HAP-1 (cell line): ENCODE results near the gene NDUFA11.

ENCODE experiments used
- DNase-seq, 2 experiments: peaks; one replicate each; pipeline ENCODE4 v3.0.0-alpha.2; 2016 to 2020; ENCODE audit warnings: low spot score in 2 of 2
- H3K27me3 ChIP-seq: fragments of 250-450 bp; sonication (Bioruptor Pico); 2 replicates; pipeline ENCODE4 v1.5.1; 2020; ENCODE audit warnings: low read depth, mild to moderate bottlenecking, moderate library complexity
- H3K36me3 ChIP-seq: fragments of 250-450 bp; sonication (Bioruptor Pico); replicated peaks from 2 replicates; pipeline ENCODE4 v1.5.1; 2020; ENCODE audit warnings: mild to moderate bottlenecking
- H3K4me1 ChIP-seq: fragments of 250-450 bp; sonication (Bioruptor Pico); 2 replicates; pipeline ENCODE4 v1.5.1; 2020; ENCODE audit warnings: mild to moderate bottlenecking
- H3K4me3 ChIP-seq: fragments of 250-450 bp; sonication (Bioruptor Pico); 2 replicates; pipeline ENCODE4 v1.5.1; 2020; ENCODE audit warnings: mild to moderate bottlenecking, moderate library complexity
- H3K9me3 ChIP-seq: fragments of 250-450 bp; sonication (Bioruptor Pico); 2 replicates; pipeline ENCODE4 v1.5.1; 2020; ENCODE audit warnings: mild to moderate bottlenecking, moderate library complexity
- in situ Hi-C: fragments of 300-500 bp; cut with MboI; formaldehyde crosslinking; loops from 3 replicates; pipeline ENCODE4 v1.14.3; 2020; ENCODE audit warnings: low sequenced_read_pairs, inconsistent platforms, mixed read lengths

NDUFA11 gene

DNA sequence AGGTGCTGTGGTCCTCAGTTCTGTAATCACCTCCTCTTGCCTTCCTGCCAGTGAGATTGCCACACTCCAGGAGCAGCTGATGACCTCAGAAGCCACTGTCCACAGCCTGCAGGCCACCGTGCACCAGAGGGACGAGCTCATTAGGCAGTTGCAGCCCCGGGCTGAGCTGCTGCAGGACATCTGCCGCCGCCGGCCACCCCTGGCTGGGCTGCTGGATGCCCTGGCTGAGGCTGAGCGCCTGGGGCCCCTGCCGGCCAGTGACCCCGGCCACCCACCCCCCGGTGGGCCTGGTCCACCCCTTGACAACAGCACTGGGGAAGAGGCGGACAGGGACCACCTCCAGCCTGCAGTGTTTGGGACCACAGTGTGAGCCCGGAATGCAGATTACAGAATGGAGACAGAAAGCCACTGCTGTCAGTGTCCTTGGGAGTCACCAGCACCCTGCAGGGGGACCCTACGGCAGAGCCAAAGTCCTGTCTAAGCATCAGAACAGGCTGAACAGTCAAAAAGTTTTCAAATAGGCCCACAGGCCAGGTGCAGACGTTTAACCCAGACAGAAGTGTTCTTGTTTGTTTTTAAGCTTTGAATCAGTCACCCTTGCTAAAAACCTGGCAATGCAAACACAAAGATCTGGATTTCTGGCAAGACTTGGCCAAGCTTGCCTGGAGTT, 5.3 kb upstream of the NDUFA11 start:
- Histone ChIP-seq H3K4me1 (no peaks in the 10 kb centered on the region; the same call in 1 of the 2 replicates), H3K4me3 (no peak overlapping the region), H3K9me3 (no peaks in the 10 kb centered on the region), H3K36me3 (peaks cover 5% of the 10 kb centered on the region), H3K27me3 (no peaks in the 10 kb centered on the region)
- DNase-seq = no peak
- in situ Hi-C loops = no loop called here

DNA sequence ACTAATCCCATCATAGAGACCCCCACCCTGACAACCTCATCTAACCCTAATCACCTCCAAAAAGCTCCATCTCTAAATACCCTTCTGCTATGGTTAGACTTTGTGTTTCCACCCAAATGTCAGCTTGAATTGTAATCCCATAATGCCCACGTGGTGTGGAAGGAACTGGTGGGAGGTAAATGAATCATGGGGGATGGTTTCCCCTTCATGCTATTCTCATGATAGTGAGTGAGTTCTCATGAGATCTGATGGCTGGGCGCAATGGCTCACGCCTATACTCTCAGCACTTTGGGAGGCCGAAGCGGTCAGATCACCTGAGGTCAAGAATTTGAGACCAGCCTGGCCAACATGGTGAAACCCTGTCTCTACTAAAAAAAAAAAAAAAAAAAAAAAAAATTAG, 3.7 kb upstream of the NDUFA11 start:
- in situ Hi-C loops = no loop called here
- H3K9me3 ChIP-seq = no peaks in the 10 kb centered on the region
- DNase-seq = no peak
- H3K36me3 ChIP-seq = peaks cover 5% of the 10 kb centered on the region
- H3K27me3 ChIP-seq = no peaks in the 10 kb centered on the region
- no peak overlapping the region for H3K4me3 ChIP-seq
- H3K4me1 ChIP-seq = peaks cover 4% of the 10 kb centered on the region; the same call in 1 of the 2 replicates

DNA sequence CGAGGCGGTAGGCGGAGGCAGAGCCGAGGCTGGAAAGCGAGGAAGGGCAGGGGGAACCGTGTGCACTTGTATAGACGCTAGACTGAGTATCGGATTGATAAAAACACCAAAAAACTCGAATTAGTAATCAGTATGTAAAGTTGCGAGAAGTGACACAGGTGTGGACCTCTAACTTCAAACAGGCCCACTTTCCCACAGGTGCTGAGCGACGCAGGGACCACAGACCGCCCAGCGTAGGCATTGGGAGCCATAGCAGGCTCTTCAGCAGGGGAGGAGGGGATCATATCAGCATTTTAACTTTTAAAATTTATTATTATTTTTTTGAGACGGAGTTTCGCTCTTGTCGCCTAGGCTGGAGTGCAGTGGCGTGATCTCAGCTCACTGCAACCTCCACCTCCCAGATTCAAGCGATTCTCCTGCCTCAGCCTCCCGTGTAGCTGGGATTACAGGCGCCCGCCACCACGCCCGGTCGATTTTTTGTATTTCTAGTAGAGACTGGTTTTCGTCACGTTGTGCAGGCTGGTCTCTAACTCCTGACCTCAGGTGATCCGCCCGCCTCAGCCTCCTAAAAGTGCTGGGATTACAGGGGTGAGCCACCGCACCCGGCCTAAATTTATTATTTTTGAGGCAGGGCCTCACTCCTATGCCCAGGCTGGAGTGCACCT, 1.7 kb upstream of the NDUFA11 start:
- peaks cover 17% of the 10 kb centered on the region for H3K36me3 ChIP-seq
- H3K9me3 ChIP-seq = no peaks in the 10 kb centered on the region
- H3K4me3 ChIP-seq = peak overlapping the region; percentile 50
- H3K4me1 ChIP-seq = peaks cover 6% of the 10 kb centered on the region; the same call in 1 of the 2 replicates
- in situ Hi-C loops = no loop called here
- DNase-seq = no peak
- no peaks in the 10 kb centered on the region for H3K27me3 ChIP-seq

DNA sequence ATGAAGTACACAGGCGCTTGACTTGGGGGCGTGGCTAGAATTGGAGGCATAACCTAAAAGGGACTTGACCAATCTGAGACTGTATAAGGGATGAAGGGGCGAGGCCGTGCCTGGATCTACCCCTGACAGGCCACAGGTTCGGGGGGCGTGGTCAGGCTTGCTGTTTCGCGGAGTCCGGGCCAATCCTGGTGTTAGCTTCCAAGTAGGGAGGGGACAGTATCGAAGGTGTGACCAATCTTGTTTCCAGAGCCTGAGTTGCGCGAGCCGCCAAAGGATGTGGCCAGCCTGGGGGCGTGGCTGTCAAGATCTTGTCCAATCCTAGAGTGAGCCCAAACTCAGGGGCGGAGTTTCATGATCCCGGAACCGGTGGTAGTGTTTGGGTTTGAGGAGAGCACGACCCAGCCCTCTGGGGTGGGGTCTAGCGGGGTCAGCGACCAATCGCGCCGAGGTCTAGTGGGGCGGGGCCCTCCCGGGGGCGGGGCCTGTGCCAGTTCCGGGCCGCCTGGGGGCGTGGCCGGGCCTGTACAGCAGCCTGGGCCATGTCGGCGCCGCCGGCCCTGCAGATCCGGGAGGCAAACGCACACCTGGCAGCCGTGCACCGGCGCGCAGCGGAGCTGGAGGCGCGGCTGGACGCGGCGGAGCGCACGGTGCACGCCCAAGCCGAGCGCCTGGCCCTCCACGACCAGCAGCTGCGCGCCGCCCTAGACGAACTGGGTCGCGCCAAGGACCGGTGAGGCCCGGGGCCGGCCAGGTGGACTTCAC, 943 bp upstream of the NDUFA11 start, which contains the start of gene VMAC:
Gene VMAC (plus strand): TSS at position 521 of the 762 bp plus-strand sequence. CDS start 19 bp downstream, at position 540.
- H3K4me1 ChIP-seq = peaks cover 6% of the 10 kb centered on the region; the same call in 1 of the 2 replicates
- peak within 1 kb of the TSS; percentile 98 for H3K4me3 ChIP-seq
- in situ Hi-C loops = no loop called here
- peaks cover 23% of the 10 kb centered on the region for H3K36me3 ChIP-seq
- H3K9me3 ChIP-seq = no peaks in the 10 kb centered on the region
- peak; percentile 99 to 100 for DNase-seq
- H3K27me3 ChIP-seq = no peaks in the 10 kb centered on the region

DNA sequence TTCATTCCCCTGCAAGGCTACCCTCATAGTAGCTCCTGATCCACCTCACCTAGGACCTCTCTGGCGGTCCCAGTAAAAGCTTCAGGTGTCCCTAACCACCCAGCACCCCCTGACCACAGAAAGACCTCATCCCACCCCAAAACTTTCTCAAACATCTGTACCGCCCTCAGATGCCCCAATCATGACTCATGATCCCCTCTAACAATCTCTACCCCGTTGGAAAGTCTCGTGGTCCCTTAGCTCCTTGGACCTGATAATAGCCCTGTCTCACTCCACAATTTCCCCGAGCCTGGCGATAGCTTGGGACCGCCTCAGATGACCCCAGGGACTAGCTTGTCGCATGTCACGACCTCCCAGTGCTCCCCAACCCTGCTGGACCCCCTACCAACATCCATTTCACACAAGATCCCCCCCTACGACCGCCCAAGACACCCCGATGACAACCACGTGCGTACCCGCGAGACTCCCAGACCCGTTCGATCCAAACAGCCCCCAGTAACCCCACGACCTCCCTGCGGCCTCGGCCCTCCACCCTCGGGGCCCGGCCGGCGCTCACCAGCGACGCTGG, 450 bp downstream of the NDUFA11 start:
- no peaks in the 10 kb centered on the region for H3K9me3 ChIP-seq
- H3K4me1 ChIP-seq = peaks cover 6% of the 10 kb centered on the region; the same call in 1 of the 2 replicates
- H3K36me3 ChIP-seq = peaks cover 23% of the 10 kb centered on the region
- no peak for DNase-seq
- no peaks in the 10 kb centered on the region for H3K27me3 ChIP-seq
- in situ Hi-C loops = no loop called here
- H3K4me3 ChIP-seq = peak overlapping the region; percentile 98

DNA sequence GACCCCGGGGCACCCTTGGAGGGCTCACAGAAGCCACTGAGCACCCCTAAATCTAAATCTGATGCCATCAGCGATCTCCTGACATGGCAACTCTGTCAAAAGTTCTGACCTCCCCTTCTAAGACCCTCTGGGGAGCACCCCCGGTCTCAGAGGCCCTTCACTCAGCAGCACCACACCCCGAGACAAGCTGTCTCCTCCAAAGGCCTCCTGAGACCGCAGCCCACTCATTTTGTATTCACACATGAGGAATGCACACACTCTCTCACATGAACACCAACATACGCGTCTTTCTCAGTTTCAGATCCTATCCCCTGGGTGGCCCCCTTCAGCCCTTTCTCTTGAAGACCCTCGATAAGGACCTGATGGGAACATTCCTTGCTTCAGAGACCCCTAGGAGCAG, 2.6 kb downstream of the NDUFA11 start:
- Histone ChIP-seq H3K4me3 (no peak overlapping the region), H3K4me1 (peaks cover 6% of the 10 kb centered on the region; the same call in 1 of the 2 replicates), H3K27me3 (no peaks in the 10 kb centered on the region), H3K9me3 (no peaks in the 10 kb centered on the region), H3K36me3 (peaks cover 29% of the 10 kb centered on the region)
- no peak for DNase-seq
- in situ Hi-C loops = no loop called here

DNA sequence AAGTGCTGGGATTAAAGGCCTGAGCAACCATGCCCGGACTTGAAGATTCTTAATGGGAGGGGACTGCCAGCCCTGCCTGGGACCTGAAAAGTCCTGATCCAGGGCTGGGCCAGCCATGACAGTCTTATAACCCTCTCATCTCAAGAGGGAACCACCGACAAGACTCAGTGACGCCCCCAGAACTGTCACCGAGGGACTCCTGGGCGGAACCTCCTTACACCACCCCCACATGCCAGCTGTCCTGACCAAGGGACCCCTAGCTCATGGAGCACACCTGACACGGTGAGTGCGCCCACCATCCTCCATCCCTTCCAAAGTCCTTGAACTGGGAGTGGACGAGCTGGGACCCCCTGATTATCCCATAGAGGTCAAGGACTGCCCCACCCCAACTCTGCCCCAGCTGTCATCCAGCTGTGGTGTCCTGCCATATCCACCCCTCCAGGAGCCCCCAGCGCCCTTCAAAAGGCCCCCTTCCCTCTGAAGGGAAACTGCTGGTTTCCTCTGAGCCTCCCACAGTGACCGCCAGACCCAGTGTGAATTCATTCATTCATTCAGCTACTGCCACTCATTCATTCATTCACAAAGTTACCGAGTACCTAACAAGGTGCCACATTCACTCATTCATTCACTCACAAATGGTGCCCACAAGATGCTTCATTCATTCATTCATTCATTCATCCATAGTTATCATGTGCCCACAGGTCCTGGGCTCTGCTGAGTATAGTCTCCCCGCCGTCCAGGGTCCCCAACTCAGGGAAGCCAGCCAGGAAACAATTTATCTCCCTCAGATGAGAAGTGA, 3.7 kb downstream of the NDUFA11 start:
- peaks cover 6% of the 10 kb centered on the region; the same call in 1 of the 2 replicates for H3K4me1 ChIP-seq
- in situ Hi-C loops = no loop called here
- H3K4me3 ChIP-seq = no peak overlapping the region
- no peak for DNase-seq
- H3K36me3 ChIP-seq = peaks cover 38% of the 10 kb centered on the region
- no peaks in the 10 kb centered on the region for H3K27me3 ChIP-seq
- no peaks in the 10 kb centered on the region for H3K9me3 ChIP-seq

DNA sequence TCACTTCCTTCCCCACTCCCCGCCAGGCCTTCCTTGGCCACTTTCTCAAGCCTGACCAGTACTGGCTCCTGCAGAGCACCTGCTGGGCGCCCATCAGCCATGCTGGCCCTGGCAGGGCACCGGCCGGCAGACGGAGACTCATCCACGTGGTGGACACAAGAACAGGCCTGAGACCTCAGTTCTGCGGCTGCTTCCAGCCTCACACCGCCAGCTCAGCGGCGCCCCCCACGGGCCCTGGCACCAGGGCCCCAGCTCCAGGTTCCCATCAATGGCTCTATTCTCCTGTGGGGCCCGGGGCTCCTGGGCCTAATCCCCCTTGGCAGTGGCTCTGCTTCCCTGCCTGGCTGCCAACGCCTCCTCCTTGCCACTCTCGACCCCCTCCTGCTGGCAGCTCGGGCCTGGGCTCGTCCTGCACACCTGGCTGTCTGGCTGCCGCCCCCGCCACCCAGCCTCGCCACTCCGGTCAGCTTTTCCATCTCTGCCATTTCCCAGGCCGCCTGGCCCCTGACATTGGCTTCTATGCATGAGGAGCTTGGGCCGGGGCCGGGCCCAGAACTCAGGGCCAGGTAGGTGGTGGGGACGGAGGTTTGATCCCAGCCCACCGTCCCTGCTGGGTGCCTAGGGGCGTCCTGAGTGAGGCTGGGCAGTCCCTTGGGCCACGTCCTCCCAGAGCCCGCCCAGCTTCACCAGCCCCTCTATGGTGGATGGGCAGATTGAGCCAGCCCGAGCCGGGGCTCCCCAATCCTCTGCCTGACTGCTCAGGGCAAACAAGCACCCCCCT, 6.2 kb downstream of the NDUFA11 start:
- Histone ChIP-seq H3K4me1 (peaks cover 3% of the 10 kb centered on the region; the same call in 1 of the 2 replicates), H3K4me3 (no peak overlapping the region), H3K27me3 (no peaks in the 10 kb centered on the region), H3K36me3 (peaks cover 33% of the 10 kb centered on the region), H3K9me3 (no peaks in the 10 kb centered on the region)
- in situ Hi-C loops = no loop called here
- no peak for DNase-seq

DNA sequence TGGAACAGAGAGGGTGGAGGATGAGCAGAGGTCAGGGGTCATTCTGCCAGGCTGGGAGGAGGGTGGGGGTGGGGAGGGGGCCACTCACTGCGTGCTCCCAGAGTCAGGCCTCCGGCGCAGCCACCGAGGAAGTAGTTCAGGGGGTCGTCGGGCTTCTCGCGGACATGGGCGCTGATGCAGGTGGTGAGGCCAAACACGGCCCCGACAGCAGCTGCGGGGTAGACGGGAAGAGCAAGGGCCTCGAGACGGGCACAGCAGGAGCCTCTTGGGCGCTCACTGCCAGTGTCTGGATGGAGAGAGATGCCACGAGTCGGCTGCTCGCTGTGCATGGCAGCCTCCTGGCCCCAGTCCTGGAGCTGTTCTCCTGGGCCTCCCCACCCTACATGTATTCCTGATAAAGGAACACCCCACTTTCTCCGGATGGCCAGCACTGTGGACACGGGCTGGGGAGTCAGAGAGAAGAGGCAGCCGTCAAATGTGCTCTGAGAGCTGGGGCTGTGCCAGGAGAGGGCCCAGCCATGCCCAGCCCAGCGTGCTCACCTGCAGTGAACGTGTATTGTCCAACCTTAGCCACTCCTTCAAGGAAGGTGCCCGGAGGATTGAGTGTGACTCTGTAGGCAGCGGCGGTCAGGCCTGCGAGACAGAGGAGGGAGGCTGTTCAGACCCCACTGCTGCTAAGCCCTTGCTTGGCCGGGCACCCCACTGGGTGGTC, 7.1 kb downstream of the NDUFA11 start:
- Histone ChIP-seq H3K36me3 (peaks cover 28% of the 10 kb centered on the region), H3K27me3 (no peaks in the 10 kb centered on the region), H3K4me1 (no peaks in the 10 kb centered on the region), H3K4me3 (no peak overlapping the region), H3K9me3 (no peaks in the 10 kb centered on the region)
- in situ Hi-C loops = no loop called here
- DNase-seq = no peak

DNA sequence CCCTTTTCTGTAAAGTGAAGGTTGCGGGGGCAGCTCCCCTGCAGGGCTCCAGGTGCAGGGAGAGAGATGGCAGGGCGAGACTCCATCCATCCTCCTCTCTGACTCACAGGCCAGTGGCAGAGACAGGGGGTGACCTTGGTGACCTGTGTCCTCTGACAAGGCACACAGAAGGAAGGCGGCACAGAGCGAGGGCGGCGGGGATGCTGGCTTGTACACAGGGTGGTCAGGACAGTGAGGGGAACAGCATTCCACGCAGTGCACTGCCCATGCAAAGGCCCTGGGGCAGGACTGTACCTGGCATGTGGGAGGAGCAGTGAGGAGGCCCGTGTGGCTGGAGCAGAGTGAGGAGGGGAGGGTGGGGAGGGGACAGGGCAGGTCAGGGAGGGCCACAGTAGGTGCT, 7.7 kb downstream of the NDUFA11 start:
- no peaks in the 10 kb centered on the region for H3K9me3 ChIP-seq
- no peaks in the 10 kb centered on the region for H3K27me3 ChIP-seq
- H3K4me3 ChIP-seq = no peak overlapping the region
- no peak for DNase-seq
- in situ Hi-C loops = no loop called here
- H3K36me3 ChIP-seq = peaks cover 24% of the 10 kb centered on the region
- H3K4me1 ChIP-seq = no peaks in the 10 kb centered on the region

DNA sequence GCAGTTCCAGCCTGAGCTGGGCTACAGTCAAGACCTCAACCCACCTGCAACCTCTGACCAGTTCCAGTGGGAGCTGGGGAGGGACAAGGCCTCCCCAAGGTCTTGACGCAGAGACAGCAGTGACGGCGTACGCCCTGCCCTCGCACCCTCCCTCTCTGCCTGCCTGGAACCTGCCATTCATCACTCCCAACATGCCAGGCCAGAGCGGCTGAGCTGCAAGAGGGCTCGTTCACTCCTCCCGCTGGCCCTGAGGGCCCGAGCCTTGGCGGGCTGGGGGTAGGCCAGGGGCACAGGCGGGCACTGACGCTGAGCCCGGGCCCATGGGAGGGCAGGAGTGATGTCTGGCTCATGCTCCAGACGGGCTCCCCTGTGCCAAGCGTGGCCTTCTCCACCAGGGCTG, 8.2 kb downstream of the NDUFA11 start:
- in situ Hi-C loops = no loop called here
- no peaks in the 10 kb centered on the region for H3K4me1 ChIP-seq
- peaks cover 23% of the 10 kb centered on the region for H3K36me3 ChIP-seq

More for the DNA sequence above, 8.2 kb downstream of the NDUFA11 start:
- H3K9me3 ChIP-seq = no peaks in the 10 kb centered on the region
- DNase-seq = no peak
- no peak overlapping the region for H3K4me3 ChIP-seq
- no peaks in the 10 kb centered on the region for H3K27me3 ChIP-seq
